ENCODE data around the gene RASIP1.

RASIP1 gene

DNA sequence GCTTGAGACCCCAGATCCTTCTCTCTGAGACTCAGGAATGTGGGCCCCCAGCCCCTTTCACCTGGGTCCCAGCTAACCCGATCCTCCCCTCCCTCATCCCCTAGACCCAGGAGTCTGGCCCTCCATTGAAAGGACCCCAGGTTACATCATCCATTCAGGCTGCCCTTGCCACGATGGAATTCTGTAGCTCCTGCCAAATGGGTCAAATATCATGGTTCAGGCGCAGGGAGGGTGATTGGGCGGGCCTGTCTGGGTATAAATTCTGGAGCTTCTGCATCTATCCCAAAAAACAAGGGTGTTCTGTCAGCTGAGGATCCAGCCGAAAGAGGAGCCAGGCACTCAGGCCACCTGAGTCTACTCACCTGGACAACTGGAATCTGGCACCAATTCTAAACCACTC, 15.4 kb upstream of the RASIP1 start:
- DNase-seq, result no peak

GRCh38 chr19:48755084-48755641, 14.8 kb upstream of the RASIP1 start, which contains the start of gene FGF21:
TSS of gene FGF21 (plus strand) at chr19:48755524. CDS start at chr19:48756237, 713 bp downstream.
- no peak for DNase-seq

DNA sequence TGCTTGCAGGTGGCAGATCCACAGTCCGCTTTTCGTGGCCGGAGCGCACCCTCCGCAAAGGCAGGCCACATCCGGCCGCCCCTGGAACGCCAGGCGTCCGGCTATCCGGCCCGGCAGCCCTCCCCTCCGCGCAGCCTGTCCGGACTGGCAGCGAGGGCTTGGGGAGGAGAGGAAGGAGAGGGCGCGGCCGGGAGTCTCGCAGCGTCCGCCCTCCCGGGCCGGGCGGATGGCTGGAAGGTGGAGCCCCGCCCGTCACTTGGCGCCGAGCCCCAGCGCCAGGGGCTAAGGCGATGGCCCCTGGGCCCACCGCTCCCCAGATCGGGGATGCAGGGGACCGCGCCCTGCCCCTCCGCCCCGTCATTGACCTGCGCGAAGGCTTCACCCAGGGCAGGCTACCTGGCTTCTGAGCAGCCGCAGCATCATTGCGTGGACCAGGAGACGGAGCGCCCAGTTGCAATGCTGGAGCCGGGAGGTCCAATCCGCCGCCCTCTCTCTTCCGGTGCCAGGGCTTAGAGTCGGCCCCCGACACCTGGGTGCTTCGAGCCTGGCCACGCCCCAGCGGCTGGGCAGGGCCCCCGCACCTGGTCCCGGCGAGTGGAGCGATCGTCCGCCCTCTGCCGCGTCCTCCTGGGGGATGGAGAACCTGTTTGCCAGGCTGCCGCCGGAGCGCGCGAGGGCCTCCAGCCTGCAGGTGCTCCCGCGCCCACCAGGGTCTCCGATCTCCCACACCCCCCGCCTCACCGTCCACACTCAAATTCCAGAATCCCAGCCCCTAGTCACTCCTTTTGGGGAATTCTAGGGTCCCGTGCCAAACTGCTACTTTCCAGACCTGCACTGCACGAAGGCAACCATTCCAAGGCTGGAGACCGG, 12.3 kb upstream of the RASIP1 start, which contains the start of gene FUT1:
Gene FUT1 (minus strand): TSS at position 146 of the 870 bp plus-strand sequence. CDS start 1,360 bp downstream, outside the sequence.
- DNase-seq, result peak; percentile 20

DNA sequence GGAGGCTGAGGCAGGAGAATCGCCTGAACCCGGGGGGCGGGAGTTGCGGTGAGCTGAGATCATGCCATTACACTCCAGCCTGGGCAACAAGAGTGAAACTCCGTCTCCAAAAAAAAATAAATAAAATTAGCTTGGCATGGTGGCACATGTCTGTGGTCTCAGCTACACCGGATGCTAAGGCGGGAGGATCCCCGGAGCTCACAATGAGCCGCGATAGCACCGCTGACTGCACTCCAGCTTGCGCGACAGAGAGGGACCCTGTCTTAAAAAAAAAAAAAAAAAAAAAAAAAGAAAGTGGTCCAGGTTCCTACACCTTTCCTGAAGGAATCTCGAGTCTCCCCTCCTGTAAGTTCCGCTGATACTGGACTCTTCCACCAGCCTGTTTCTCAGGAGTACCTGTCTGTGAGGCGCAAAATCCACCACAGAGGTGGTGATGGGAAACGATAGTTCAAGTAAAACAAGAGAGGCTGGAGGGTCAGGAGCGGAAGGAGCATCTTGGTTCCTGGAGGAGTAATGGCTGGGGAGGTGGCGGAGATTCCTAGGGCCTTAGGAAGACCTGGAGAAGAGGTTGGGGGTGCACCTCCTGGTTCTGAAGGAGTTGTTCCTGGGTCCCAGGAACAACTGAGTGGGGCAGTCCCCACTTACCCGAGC, 11.6 kb upstream of the RASIP1 start:
- DNase-seq, result no peak

DNA sequence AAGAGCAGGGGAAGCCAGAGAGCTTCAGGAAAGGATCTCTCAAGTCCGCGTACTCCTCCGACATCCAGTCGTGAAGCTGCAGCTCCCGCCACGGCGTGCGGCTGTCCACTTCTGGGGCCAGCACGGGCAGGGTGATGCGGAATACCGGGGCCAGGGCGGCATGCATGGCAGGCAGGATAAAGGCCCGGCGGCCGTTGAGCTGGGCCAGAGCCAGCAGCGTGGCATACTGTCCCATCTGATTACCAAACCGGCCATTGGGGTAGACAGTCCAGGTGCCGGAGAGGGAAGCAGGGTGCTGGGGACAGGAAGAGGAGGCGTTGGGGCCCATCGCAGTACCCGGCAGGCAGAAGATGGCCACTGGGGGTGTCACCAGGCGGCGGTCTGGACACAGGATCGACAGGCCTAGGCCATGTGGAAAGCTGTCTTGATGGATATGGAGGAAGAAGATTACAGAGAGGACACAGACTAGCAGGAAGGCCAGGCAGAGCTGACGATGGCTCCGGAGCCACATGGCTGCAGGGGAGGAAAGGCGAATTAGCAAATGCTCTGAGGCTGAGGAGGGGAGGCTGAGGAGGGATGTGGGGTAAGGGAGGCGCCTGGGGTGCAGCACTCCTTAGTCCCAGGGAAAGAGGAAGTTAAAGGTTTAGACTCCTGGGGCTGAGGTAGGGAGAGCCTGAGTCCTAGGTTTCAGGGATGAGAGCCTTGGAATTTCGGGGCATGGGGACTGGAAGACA, 10.5 kb upstream of the RASIP1 start:
- DNase-seq, result no peak

DNA sequence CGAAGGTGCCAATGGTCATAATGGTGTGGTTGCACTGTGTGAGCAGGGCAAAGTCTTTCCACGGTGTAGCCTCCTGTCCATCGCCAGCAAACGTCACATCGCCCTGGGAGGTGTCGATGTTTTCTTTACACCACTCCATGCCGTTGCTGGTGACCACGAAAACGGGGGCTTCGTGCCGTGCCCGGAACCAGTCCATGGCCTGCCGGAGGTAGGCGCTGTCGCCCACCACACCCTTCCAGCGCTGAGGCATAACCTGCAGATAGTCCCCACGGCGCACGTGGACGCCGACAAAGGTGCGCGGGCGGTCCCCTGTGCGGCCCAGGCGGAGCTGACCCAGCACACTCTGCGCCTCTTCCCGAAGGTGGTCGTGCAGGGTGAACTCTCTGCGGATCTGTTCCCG, 9.9 kb upstream of the RASIP1 start:
- DNase-seq, result no peak

GRCh38 chr19:48749571-48750198, 9.3 kb upstream of the RASIP1 start:
- no peak for DNase-seq

DNA sequence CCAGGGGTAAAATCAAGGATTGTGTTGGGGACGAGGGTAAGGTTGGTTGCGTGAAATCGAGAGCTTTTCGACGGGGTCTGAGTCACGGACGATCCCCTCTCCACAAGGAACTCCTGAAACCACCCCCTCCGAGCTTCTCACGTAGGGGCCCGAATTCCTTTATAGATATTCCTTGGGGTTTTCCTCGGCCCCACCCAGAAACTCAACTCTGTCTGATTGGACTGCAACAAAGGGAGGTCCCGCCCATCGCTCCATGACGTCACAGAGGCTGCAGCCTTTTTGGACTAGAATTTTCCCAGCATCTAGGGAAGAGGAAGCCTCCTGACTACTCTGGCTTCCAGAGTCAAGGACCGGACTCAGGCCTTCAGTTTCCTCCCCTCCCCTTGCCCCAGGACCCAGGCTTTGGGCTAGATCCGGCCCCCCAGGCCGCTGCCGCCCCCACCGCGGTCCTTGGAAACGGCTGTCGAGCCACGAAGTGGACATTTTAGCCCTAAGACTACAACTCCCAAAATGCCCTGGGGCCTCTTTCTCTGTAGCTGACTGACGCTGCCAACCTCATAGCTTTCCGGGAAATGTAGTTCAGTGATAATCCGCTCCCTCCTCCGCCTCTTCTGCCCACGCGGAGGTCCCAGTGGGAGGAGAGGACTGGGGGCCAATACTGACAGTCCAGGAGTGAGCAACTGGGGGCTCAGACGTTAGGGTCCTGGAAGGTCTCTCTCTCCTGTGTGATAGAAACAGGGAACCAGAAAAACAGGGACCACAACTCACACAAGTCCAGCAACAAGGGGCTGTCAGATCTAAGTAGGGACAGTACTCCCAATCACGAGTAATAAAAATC, 6.5 kb upstream of the RASIP1 start, which contains the start of gene IZUMO1:
Gene IZUMO1 (minus strand): TSS at position 172 of the 838 bp plus-strand sequence. CDS start 1,050 bp downstream, outside the sequence.
- DNase-seq, result peak; percentile 80

- no peak for DNase-seq
Measured at GRCh38 chr19:48746110-48746509, 5.7 kb upstream of the RASIP1 start.

DNA sequence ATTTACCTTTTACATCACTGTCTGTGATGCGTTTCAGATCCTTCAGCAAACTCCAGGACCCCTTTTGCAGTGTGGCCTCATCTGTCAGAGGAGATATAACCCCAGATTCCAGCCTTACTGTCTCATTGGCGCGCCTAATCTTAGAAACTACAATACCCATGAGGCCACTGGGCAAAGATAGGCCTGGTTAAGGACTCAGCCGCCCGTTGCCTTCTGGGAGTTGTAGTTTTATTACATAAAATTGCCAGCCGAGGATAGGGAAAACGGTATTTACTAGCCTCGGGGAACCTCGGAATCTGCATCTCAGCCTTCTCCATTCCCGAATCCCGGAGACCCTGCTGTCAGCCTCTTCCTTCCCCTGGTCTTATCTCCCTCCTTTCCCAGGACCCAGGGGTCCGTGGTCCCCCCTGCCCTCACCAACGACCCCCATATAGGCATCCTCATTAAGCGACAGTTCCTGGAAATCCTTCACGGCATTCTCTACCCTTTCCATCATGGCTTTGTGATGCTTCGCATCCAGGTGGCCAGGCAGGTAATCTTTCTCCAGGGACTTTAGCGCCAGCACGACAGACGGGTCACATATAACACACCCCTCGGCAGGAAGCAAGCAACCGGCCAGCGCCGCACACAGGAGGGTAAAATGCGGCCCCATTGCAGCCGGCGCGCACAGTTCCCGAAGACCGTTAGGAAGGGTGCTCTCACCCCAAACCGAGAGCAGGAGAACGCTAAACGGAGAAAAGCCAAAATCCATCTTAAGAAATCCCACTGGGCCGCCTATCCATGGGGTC, 5.0 kb upstream of the RASIP1 start:
- DNase-seq, result peak; percentile 27

DNA sequence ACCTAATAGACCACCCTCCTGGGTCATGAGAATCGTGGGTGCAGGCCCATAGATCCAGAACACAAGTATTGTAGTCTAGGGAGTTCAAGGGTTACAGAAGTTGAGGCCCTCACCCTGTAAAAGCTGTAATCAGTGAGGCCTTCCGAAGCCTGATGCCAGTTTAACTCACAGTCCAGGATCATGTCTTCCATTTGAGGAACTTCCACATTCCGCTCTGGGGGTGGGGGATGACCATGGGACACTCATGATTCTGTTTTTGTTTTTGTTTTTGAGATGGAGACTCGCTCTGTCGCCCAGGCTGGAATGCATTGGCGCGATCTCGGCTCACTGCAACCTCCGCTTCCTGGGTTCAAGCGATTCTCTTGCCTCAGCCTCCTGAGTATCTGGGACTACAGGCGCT, 1.7 kb upstream of the RASIP1 start:
- DNase-seq, result no peak

GRCh38 chr19:48741129-48741999, 954 bp upstream of the RASIP1 start:
- DNase-seq, result no peak

DNA sequence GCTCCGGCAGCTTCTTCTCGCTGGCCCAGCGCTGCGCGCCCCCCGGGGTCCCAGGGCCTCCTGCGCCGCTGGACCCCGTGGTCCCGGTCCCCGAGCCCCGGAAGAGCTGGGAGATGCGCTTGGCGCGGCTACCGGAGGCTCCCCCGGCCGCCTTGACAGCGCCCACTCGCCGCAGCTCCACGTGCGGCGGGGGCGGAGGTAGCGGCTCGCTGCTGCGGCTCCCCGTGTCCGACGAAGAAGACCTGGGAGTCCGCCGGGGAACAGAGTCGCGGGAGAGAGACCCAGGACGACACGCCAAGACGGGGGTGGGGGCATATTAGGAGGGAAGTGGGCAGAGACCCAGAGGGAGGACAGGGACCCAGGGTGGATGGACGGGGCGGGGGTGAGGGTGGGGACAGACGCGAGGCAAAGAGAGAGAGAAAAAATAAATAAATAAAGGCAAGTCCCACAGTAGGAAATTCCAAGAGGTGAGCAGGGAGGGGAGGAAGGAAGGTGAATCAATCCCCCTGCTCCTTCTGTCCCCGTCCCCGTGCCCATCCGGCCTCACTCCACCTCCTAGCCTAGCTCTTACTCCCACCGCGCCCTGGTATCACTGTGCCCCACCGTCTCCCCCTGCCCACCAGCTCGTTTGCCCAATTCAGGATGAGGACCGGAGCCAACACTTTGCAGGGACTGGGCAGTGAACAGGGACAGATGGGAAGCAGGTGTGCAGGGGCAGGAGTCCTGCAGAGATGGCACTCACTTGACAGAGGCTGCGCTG, 826 bp downstream of the RASIP1 start:
- no peak for DNase-seq

DNA sequence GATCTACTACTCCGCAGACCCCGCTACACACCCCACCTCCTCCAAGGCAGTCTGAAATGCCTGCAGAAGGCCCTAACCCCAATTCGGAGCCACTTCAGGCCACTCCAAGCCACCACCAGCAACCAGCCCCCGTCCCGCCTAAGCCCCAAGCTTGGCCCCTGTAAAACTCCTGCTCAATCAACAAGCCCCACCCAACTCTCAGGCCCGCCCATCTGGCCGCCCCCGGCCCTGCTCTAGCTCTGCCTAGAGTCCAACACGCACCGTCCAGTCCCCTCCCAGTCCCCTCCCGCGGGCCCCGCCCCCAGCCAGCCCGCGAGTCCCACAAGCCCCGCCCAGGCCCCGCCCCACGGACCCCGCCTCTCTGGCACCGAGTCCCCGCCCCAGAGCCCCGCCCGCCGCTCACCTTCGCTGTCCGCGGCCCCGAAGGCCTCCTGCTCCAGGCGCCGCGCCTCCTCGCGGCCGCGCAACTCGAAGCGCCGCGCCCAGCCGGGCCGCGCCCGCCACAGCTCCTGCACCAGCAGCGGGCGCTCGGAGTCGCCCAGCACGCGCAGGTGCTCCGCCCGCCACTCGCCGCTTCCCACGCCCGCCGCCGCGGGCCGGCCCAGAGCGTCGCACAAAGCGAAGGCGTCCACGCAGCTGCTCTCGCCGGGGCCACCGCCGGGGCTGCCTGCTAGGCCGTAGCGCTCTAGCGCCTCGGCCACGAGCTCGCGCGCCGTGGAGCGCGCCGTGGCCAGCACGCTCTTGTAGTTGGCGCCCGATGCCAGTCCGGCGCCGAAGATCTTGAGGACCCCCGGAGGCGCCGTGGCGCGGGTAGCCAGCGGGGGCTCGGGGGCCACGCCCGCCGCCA, 1.6 kb downstream of the RASIP1 start:
- peak; percentile 59 for DNase-seq

DNA sequence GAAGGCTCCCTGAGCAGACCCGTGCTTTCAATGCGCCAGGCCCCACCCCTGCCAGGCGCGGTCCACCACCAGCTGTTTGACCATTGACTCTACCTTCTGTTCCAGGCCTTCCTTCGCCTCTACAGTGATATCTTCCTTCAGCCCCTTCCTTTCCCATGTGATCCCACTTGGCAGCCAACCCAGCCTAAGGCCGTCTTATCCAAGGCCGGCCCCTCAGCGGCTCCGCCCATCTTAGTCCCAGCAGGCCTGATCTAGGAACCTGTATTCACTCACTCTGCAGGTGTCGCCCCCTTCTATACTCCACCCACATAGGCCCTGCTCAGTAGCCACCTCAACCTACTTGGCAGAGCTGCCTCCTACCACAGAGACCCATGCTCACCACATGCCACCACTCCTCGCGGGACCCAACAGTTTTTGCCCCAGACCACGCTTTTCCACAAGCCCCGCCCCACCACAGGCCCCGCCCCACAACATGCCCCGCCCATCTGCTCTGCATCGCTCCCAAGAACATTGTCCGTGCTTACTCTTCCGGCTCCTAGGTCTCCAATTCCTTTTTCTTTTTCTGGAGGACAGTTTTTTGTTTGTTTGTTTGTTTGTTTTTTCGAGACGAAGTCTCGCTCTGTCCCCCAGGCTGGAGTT, 2.9 kb downstream of the RASIP1 start:
- no peak for DNase-seq

DNA sequence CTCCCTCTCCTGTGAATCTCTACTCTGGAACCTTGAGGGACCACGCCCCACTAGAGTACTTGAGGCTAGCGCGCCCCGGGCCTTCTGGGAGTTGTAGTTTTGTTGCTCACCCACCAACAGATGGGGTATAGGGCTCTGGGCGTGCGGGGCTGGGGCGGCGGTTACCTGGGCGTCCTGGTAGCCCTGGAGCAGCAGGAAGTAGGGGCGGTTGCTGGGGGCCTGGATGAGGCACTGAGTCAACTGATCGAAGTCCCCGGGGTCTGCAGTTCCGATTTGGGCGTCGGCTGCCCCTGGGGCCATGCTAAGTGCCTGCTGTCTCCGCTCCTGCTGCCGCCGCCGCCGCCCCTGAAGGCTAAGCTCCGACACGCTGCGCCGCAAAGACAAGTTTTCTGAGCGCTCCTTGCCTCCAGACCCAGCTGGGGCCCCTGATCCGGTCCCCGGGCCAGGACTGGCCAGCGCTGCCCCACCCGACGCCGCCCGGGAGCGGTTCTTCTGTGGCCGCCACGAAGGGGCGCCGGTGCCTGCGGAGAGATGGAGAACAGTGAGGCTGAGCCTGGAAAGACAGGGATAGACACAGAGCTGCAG, 5.3 kb downstream of the RASIP1 start:
- DNase-seq, result no peak

GRCh38 chr19:48734625-48735024, 5.8 kb downstream of the RASIP1 start:
- no peak for DNase-seq
